Memory B cell (primary cell): Measurements from ENCODE around the gene DOCK4.

Source experiments
- ATAC-seq: fragments of 150-1000 bp; cut with Tn5 transposase; 2 replicates; pipeline ENCODE4 v1.10.0; 2021; ENCODE audit warnings: low read depth, mild to moderate bottlenecking, moderate library complexity
- DNase-seq, 2 donors: peaks; one replicate each; pipeline ENCODE4 v3.0.0; 2022; ENCODE audit warnings: low spot score in 2 of 2
- H3K27ac Mint-ChIP-seq: one replicate; pipeline ENCODE4 v1.8.0; 2022; ENCODE audit warnings: mild to moderate bottlenecking, moderate library complexity, mixed read lengths
- H3K27me3 Mint-ChIP-seq: one replicate; pipeline ENCODE4 v1.8.0; 2022; ENCODE audit warnings: mixed read lengths
- H3K36me3 Mint-ChIP-seq: one replicate; pipeline ENCODE4 v1.8.0; 2022; ENCODE audit warnings: mild to moderate bottlenecking, mixed read lengths
- H3K4me1 Mint-ChIP-seq: one replicate; pipeline ENCODE4 v1.8.0; 2022; ENCODE audit warnings: mixed read lengths
- H3K4me3 Mint-ChIP-seq: one replicate; pipeline ENCODE4 v1.8.0; 2022; ENCODE audit warnings: mild to moderate bottlenecking, moderate library complexity, mixed read lengths
- H3K9me3 Mint-ChIP-seq: one replicate; pipeline ENCODE4 v1.8.0; 2022; ENCODE audit warnings: mixed read lengths

Gene DOCK4

GRCh38 chr7:111852081-111852480, 354.1 kb downstream of the DOCK4 start:
- Mint-ChIP-seq H3K9me3 (peaks cover 7% of the 10 kb centered on the region), H3K4me1 (no peaks in the 10 kb centered on the region), H3K4me3 (no peak overlapping the region), H3K36me3 (no peaks in the 10 kb centered on the region), H3K27me3 (peaks cover 9% of the 10 kb centered on the region), H3K27ac (no peak overlapping the region)
- ATAC-seq (no peak), DNase-seq (no peak)

- ATAC-seq = no peak
Measured at GRCh38 chr7:111846898-111847297, 359.3 kb downstream of the DOCK4 start.

GRCh38 chr7:111845853-111846252, 360.3 kb downstream of the DOCK4 start:
- Mint-ChIP-seq H3K4me1 (no peaks in the 10 kb centered on the region), H3K9me3 (peaks cover 7% of the 10 kb centered on the region), H3K36me3 (no peaks in the 10 kb centered on the region), H3K27me3 (peaks cover 1% of the 10 kb centered on the region), H3K27ac (no peak overlapping the region), H3K4me3 (no peak overlapping the region)
- DNase-seq (no peak), ATAC-seq (no peak)

More at GRCh38 chr7:111846898-111847297, 359.3 kb downstream of the DOCK4 start:
- H3K36me3 Mint-ChIP-seq = no peaks in the 10 kb centered on the region
- H3K9me3 Mint-ChIP-seq = peaks cover 7% of the 10 kb centered on the region
- no peak for DNase-seq
- H3K4me1 Mint-ChIP-seq = no peaks in the 10 kb centered on the region
- peaks cover 1% of the 10 kb centered on the region for H3K27me3 Mint-ChIP-seq
- no peak overlapping the region for H3K27ac Mint-ChIP-seq
- no peak overlapping the region for H3K4me3 Mint-ChIP-seq

DNA sequence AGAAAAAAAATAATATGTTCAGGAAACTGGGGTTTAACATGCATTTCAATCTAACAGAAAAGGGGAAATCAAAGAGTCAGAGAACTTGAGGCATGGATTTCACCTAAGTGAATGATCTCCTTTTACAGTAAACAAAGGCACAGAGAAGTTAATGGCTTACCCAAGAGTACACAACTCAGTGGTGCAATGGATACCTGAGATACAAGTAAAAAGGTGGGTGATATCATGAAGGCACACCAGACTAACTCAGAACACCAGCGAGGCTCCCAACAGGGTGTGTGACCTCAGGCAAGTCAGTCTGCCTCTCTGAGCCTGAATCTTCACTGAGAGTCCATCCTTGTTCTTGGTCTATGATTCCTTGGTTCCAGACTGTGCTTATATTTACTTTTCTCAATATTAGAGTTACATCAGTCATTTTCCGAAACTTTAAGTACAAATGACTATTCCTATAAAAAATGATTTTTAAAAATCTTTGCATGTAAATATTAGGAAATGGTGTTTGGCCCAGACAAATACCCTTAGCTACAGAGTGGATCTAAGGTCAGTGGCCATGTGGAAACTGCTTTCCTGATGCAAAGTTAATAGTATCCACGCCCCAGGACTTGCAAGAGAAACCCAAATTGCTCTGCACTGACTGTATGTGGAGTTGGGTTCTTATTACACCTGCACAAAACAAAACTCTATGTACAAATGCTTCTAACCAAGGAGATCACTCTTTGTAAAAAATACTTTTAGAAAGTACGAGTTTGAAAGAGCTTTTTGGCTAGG, 361.1 kb downstream of the DOCK4 start:
- H3K27me3 Mint-ChIP-seq = no peaks in the 10 kb centered on the region
- no peaks in the 10 kb centered on the region for H3K4me1 Mint-ChIP-seq
- DNase-seq (no peak), ATAC-seq (no peak)
- no peak overlapping the region for H3K27ac Mint-ChIP-seq
- H3K9me3 Mint-ChIP-seq = no peaks in the 10 kb centered on the region
- H3K4me3 Mint-ChIP-seq = no peak overlapping the region
- H3K36me3 Mint-ChIP-seq = no peaks in the 10 kb centered on the region

DNA sequence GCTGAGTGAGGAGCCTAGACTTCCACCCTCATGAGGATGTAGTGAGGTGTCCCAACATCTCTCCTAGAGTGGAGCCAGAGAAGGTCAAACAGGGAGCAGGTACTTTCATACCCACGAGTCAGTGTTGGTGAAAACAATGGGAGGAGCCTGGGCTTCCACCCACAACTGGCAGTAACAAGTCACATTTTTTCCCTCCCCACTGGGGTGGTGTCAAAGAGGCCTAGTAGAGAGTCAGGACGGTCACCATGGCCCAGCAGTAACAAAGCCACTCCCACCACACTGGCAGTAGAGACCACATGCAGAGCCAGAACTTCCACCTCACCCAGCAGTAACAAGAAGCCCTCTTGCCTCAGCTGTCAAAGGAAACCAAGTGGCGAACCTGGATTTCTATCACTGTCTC, 363.7 kb downstream of the DOCK4 start:
- Mint-ChIP-seq H3K27me3 (no peaks in the 10 kb centered on the region), H3K9me3 (no peaks in the 10 kb centered on the region), H3K4me1 (no peaks in the 10 kb centered on the region), H3K27ac (no peak overlapping the region), H3K4me3 (no peak overlapping the region), H3K36me3 (no peaks in the 10 kb centered on the region)
- no peak for ATAC-seq
- no peak for DNase-seq

DNA sequence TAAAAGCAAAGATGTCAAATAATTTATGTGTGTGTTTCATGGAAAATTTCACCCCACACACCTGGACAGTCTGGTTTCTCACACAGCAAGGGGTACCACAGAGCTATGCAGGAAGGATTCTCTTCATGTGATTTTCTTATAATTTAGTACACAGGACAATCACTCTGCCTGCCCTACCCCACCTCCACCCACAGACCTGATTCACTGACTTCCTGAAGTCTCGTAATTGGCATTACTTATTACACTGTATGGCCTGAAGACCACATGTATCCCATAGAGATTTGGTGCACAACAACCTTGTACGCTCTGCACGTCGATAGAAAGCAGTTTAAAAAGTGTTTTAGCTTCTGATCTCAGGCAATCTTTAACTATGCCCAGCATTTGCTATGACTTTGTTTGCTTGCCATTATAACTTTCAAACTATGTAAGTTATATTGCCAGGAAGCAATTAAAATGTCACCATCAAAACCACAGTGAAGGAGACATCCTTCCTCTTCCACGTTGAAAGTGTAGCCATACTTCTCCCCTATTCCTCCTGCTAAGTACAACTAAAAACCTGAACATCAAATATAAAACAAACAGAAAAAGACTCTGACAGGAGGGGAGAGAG, 364.5 kb downstream of the DOCK4 start:
- Mint-ChIP-seq H3K9me3 (peaks cover 2% of the 10 kb centered on the region), H3K36me3 (peaks cover 2% of the 10 kb centered on the region), H3K4me3 (no peak overlapping the region), H3K27ac (no peak overlapping the region), H3K27me3 (no peaks in the 10 kb centered on the region), H3K4me1 (no peaks in the 10 kb centered on the region)
- DNase-seq (no peak), ATAC-seq (no peak)

DNA sequence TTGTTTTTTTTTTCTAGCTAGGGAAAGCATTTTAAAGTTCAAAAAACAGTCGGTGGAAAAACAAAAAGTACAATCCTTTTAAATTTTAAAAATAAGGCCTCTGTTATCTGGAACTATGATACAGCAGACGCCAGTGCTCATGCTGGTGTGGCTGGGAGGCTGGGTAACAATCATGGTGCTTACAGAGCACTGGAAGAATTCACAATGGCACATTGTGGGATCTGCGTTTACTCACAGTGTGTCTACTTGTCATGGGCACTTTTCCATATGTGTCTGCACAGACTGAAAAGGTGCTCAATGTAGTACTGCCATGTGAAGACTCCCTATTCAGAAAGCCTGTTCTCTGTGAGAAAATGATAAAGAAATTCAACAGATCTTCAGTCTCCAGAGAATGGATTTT, 365.7 kb downstream of the DOCK4 start:
- H3K9me3 Mint-ChIP-seq = peaks cover 8% of the 10 kb centered on the region
- ATAC-seq (no peak), DNase-seq (no peak)
- no peaks in the 10 kb centered on the region for H3K4me1 Mint-ChIP-seq
- H3K4me3 Mint-ChIP-seq = no peak overlapping the region
- H3K27me3 Mint-ChIP-seq = peaks cover 2% of the 10 kb centered on the region
- H3K27ac Mint-ChIP-seq = no peak overlapping the region
- H3K36me3 Mint-ChIP-seq = peaks cover 5% of the 10 kb centered on the region

- peaks cover 8% of the 10 kb centered on the region for H3K9me3 Mint-ChIP-seq
- no peak overlapping the region for H3K4me3 Mint-ChIP-seq
- no peaks in the 10 kb centered on the region for H3K4me1 Mint-ChIP-seq
- ATAC-seq (no peak), DNase-seq (no peak)
- no peak overlapping the region for H3K27ac Mint-ChIP-seq
- peaks cover 2% of the 10 kb centered on the region for H3K27me3 Mint-ChIP-seq
- H3K36me3 Mint-ChIP-seq = peaks cover 5% of the 10 kb centered on the region
Measured at GRCh38 chr7:111839261-111839660, 366.9 kb downstream of the DOCK4 start.

DNA sequence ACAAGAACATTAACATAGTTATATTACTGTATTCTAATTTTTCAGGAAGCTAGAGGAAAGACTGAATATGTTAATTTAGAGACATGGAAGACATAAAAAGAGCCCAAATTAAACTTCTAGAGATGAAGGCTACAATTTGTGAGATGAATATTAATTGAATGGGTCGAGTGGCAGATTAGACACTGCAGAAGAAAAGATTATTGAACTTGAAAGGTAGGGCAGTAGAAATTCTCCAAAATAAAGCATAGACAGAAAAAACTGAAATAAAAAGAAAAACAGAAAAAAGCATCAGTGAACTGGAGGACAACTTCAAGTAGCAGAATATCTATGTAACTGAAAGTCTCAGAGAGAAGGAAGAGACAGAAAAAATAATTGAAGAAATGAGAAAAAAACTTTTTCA, 369.6 kb downstream of the DOCK4 start:
- Mint-ChIP-seq H3K27ac (no peak overlapping the region), H3K27me3 (peaks cover 2% of the 10 kb centered on the region), H3K36me3 (peaks cover 5% of the 10 kb centered on the region), H3K4me1 (no peaks in the 10 kb centered on the region), H3K9me3 (peaks cover 8% of the 10 kb centered on the region), H3K4me3 (no peak overlapping the region)
- DNase-seq (no peak), ATAC-seq (no peak)

DNA sequence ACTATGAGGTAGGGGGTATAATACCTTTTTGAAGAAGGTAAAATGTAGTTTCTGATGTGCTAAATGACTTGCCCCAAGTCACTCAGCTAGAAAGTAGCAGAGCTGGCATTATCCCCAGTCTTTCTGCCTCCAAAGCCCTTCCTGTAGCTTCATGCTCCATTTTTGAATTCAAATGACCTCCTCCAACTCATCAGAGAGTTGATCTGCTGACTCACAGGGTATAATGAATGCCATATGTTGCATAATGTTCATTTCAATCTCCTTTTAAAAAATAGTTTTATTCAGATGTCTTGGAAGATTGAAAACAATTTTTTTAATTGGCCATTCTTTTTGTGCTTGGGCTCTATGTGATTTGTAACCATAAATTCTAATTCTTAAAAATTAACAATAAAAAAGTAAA, 371.1 kb downstream of the DOCK4 start:
- DNase-seq (no peak), ATAC-seq (no peak)
- Mint-ChIP-seq H3K9me3 (peaks cover 8% of the 10 kb centered on the region), H3K4me1 (no peaks in the 10 kb centered on the region), H3K36me3 (peaks cover 5% of the 10 kb centered on the region), H3K4me3 (no peak overlapping the region), H3K27ac (no peak overlapping the region), H3K27me3 (peaks cover 2% of the 10 kb centered on the region)

GRCh38 chr7:111834367-111834766, 371.8 kb downstream of the DOCK4 start:
- H3K36me3 Mint-ChIP-seq = peaks cover 5% of the 10 kb centered on the region
- no peak for ATAC-seq
- H3K9me3 Mint-ChIP-seq = peaks cover 8% of the 10 kb centered on the region
- H3K27me3 Mint-ChIP-seq = peaks cover 2% of the 10 kb centered on the region
- H3K4me3 Mint-ChIP-seq = no peak overlapping the region
- no peak overlapping the region for H3K27ac Mint-ChIP-seq
- no peaks in the 10 kb centered on the region for H3K4me1 Mint-ChIP-seq
- DNase-seq = no peak

GRCh38 chr7:111833466-111833865, 372.7 kb downstream of the DOCK4 start:
- Mint-ChIP-seq H3K36me3 (peaks cover 5% of the 10 kb centered on the region), H3K27ac (no peak overlapping the region), H3K4me3 (no peak overlapping the region), H3K9me3 (peaks cover 8% of the 10 kb centered on the region), H3K27me3 (peaks cover 2% of the 10 kb centered on the region), H3K4me1 (no peaks in the 10 kb centered on the region)
- DNase-seq (no peak), ATAC-seq (no peak)

DNA sequence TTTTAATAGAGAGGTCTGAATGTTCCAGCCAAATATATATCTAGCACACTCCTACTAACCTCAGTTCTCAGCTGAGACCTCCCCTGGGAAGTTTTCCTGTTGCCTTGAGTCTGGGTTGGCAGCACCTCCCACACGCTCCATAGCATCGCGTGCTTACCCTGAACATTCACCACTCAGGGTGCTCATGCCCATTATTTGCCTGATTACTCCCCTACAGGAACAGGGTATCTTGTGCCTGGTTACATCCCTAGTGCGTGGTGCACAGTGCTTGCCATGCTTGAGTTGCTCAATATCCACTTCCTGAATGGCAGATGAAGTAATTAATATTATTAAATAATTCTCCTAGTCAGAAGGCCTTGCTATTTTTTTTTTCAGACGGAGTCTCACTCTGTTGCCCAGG, 374.0 kb downstream of the DOCK4 start:
- ATAC-seq (no peak), DNase-seq (no peak)
- no peaks in the 10 kb centered on the region for H3K4me1 Mint-ChIP-seq
- no peak overlapping the region for H3K27ac Mint-ChIP-seq
- H3K9me3 Mint-ChIP-seq = peaks cover 8% of the 10 kb centered on the region
- no peak overlapping the region for H3K4me3 Mint-ChIP-seq
- peaks cover 5% of the 10 kb centered on the region for H3K36me3 Mint-ChIP-seq
- H3K27me3 Mint-ChIP-seq = peaks cover 2% of the 10 kb centered on the region

DNA sequence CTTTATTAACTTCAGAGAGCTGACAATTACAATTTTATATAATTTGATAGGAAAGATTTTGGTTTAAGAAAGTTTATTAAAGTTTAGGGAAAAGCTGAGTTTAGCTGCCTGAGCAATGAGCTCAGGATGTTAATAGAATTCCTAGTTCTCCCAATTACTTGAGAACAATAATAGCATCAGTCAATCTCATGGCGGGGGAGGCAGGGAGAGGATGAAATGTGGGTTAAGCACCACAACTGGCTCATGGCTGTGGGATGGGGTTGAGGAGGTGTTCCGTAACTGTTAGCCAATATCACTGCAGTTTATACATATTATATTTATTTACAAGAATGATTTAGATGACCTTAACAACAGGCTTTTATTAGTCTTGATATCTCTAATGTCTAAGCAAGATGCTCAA, 377.0 kb downstream of the DOCK4 start:
- ATAC-seq (no peak), DNase-seq (no peak)
- no peaks in the 10 kb centered on the region for H3K36me3 Mint-ChIP-seq
- H3K4me3 Mint-ChIP-seq = no peak overlapping the region
- H3K27ac Mint-ChIP-seq = no peak overlapping the region
- H3K9me3 Mint-ChIP-seq = no peaks in the 10 kb centered on the region
- H3K4me1 Mint-ChIP-seq = no peaks in the 10 kb centered on the region
- no peaks in the 10 kb centered on the region for H3K27me3 Mint-ChIP-seq
